Right lobe of liver (tissue), 4 donors: ENCODE measurements around the gene FCRL5.

Experiments
- CTCF ChIP-seq, 4 donors: fragments of 200-600 bp in 3 of 4; fragments of 450-650 bp in 1 of 4; IDR thresholded peaks; one replicate each; pipeline versions ENCODE4 v1.5.1 to v1.8.0; 2016 to 2022; ENCODE audit warnings: antibody characterized with exemption in 4 of 4, mild to moderate bottlenecking in 2 of 4
- POLR2A ChIP-seq: fragments of 450-650 bp; IDR thresholded peaks from one replicate; pipeline ENCODE4 v1.6.1; 2017; ENCODE audit warnings: antibody characterized with exemption, mild to moderate bottlenecking
- donor health status: DM: no; HTN: no; CAD: no.
- donor health status: DM: no; HTN: no; CAD: no.
- donor health status: DM: no; HTN: yes; CAD: no.

- TF ChIP-seq CTCF (IDR thresholded peaks at IDR 0.05) = no peak
- TF ChIP-seq POLR2A = no peak
Observed at GRCh38 chr1:157483635-157484034, 68.7 kb downstream of the FCRL5 start.
